NOMO-1 treated with DMSO at 0.1 percent for 48 hours (cell line): ENCODE measurements around the gene AK5.

Experiments
- DNase-seq: peaks from one replicate; lab custom pipeline; 2025; ENCODE audit not compliant: unreplicated experiment; lab: John Stamatoyannopoulos, UW

The AK5 gene

DNA sequence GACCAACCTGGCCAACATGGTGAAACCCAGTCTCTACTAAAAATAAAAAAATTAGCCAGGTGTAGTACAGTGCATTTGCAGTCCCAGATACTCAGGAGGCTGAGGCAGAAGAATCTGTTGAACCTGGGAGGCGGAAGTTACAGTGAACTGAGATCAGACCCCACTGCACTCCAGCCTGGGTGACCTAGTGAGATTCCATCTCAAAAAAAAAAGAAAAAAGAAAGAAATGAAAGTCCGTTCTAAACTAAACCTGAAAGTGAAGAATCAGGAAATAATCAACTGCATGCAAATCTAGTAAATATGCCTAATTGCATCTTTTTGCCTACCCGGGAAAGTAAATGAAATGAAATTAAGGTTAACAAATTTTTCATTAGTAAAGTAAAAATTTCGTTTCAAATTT lies 301.1 kb downstream of the AK5 start:
- DNase-seq = no peak

GRCh38 chr1:77583483-77583882 lies 301.7 kb downstream of the AK5 start:
- DNase-seq = no peak

GRCh38 chr1:77584884-77585283 lies 303.1 kb downstream of the AK5 start:
- DNase-seq = no peak

DNA sequence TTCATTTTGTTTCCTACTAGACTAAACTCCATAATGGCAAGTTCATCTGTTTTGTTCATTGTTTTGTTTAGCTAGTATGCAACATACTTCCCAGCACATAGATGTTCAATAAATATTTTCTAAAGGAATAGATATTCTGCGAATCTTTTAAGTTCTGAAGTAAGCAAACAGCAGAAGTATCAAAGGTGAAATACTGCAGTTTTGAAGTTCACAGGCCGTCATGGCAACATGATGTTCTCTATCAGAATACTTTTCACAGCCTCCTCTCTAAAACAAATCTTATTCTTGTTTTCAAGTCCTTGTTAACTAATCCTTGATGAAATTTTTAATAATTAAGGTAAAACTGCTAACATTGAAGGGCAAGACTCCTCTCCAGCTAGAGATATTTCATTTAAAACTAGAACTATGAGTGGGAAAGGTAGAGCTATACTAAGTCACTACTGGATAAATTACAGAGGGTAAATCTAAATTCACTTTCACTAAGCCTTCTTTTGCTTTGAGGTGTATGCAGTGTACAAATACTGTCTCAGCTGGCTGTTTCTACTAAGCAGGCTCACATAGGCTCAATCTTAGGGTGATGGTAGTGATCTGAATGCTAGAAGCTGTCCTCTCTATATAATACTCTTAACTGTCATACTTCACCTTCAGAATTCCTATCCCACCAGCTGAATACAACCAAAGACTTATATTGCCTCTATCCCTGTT lies 303.9 kb downstream of the AK5 start:
- DNase-seq = no peak

DNA sequence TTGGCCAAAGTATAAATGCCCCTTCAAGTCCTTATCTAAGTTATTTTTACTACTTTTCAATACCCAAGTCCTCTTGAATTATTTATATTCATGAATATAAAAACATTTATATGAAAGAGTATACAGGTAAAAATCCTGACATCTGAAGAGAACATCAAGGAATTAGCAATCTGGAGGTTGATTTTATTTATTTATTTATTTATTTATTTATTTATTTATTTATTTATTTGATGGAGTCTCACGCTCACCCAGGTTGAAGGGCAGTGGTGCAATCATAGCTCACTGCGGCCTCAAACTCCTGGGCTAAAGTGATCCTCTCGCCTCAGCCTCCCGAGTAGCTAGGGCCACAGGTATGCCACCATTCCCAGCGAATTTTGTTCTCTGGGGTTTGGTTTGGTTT lies 307.4 kb downstream of the AK5 start:
- DNase-seq = no peak

DNA sequence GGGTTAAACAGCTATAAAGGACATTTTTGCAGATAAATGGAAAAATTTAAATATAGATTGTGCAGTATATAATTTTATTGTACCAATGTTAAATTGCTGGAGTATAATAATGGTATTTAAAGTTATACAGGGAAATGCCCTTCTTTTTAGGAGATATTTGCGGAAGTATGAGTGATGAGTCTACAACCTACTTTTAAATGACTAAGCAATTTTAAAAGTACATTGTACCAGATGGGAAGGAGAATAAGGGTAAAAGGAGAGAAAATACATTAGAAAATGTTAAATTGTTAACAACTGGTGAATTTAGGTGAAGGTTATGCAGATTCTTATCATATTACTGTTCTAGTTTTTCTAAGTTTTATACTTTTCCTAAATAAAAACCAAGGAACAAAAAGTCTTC lies 308.8 kb downstream of the AK5 start:
- peak; percentile 62 for DNase-seq

DNA sequence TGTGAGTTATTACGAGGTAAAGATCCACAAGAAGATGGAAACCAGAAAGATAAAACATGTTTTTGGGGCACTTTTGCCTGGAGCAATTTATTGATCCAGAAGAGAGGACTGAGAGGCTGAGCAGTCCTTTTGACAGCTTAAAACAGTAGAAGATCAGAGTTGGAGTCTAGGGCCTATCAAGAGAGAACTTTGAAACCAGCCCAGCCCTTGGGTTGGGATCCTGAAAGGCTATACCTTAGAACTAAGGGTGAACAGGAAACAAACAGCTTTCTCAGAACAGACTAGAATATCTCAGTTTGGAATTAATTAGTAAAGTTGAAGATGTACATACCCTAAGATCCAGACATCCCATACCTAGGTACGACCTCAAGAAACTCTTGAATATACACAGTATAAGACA lies 311.1 kb downstream of the AK5 start:
- no peak for DNase-seq

GRCh38 chr1:77594366-77595112 lies 312.7 kb downstream of the AK5 start:
- no peak for DNase-seq

- no peak for DNase-seq
These were observed 315.5 kb downstream of the AK5 start for GRCh38 chr1:77597310-77597709.

DNA sequence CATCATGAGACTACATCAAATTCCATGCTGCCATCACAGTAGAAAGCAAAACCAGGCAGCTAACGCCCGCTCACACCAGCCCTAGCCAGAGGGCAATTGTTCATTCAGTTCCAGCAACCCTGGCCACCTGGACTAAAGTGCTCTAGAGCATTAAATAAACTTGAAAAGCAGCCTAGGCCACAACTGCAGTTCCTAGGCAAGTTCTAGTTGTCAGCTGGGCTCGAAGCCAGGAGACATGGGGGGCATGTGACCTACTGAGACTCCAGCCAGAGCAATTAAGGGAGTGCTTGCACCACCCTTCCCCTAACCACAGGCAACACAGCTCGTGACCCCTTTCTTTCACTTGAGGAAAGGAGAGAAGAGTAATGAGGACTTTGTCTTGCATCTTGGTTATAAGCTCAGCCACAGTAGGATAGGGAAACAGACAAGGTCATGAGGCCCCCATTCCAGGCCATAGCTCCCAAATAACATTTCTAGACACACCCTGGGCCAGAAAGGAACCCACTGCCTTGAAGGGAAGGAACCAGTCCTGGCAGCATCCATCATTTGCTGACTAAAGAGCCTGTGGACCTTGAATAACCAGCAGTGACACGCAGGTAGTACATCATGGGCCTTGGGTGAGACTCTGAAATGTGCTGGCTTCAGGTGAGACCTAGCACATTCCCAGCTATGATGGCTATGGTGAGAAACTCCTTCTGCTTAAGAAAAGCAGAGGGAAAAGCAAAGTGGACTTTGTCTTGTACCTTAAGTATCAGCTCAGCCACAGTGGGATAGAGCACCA lies 323.6 kb downstream of the AK5 start:
- DNase-seq = peak; percentile 88

- no peak for DNase-seq
These were observed 327.1 kb downstream of the AK5 start for GRCh38 chr1:77608893-77609292.
